ENCODE results near the gene SMYD3.
"Not testable (repeated sequence)": the region's sequence is repeated elsewhere in the genome, so short reads cannot be mapped to it uniquely, and the experiment has no call there.

The SMYD3 gene

DNA sequence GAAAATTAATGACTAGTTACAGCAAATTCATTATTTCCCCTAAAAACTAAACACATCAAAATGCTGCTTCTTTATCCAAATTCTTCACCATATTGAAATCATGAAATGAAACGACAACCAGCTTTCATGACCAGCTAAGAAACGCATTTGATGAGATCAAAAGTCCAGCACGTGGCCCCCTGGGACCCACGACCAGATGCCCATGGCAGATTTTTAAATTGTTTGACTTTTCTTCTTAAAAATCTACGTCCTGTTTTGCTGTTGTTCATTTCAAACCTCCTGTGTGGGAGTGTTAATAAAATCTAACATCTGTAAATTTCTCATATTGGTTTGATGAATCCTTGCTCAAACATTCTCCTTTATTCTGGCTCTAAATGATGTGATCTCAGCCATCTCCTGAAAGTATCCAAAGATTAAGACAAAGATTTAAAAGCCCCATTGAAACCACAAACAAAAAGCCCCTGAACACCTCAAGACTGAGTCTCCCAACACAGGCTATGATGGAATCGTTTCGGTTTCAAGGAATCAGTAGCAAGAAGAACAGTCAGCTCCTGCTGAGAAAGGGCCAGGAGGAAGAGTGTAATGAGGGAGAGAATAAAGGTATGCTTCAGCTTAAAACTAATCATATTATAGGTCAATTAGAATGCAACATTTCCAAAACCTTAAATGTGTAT, 523.6 kb downstream of the SMYD3 start:
- in situ Hi-C loops (cut with MboI; ENCODE audit: low sequenced_read_pairs) = no loop called here

- in situ Hi-C loops (cut with MboI; ENCODE audit: low sequenced_read_pairs) = no loop called here
Observed at GRCh38 chr1:245979589-245979988, 527.5 kb downstream of the SMYD3 start.

DNA sequence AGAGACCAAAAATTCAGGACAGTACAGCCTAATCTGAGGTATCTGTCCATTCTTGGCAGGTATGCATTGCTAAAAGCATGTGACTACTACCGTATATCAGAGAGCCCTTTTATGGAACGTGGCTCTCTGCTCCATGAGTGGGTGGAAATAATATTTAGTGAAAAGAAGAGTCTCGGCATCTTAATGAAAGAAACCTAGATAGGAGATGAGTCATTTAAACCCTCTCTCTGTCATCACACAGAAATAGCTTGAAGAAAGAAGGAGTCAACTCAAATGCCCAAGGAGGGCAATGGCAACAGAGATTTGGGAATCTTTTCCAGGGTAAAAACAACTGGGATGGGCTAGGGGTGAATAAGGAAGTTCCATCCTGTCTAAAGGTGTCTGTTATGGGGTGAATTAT, 528.2 kb downstream of the SMYD3 start:
- in situ Hi-C loops (cut with MboI; ENCODE audit: low sequenced_read_pairs) = no loop called here

- in situ Hi-C loops (cut with MboI; ENCODE audit: low sequenced_read_pairs) = no loop called here
Observed at GRCh38 chr1:245972476-245972875, 534.6 kb downstream of the SMYD3 start.

DNA sequence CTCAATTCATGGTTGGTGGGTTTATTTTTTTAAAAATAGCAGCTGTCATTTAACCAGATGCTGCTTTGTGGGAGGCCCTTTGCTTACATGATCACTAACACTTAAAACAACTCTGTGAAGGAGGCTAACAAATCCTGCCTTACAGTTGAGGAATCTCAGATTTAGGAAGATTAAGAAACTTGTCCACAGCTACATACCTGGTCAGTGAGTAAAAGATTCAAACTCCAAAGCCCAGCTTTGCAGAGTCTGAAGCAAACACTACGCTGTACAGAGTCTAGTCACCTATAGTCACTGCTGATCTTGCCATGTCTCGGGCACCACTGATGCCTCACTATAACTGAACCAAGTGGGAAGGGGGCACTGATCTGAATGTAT, 535.4 kb downstream of the SMYD3 start:
- in situ Hi-C loops (cut with MboI; ENCODE audit: low sequenced_read_pairs) = no loop called here

DNA sequence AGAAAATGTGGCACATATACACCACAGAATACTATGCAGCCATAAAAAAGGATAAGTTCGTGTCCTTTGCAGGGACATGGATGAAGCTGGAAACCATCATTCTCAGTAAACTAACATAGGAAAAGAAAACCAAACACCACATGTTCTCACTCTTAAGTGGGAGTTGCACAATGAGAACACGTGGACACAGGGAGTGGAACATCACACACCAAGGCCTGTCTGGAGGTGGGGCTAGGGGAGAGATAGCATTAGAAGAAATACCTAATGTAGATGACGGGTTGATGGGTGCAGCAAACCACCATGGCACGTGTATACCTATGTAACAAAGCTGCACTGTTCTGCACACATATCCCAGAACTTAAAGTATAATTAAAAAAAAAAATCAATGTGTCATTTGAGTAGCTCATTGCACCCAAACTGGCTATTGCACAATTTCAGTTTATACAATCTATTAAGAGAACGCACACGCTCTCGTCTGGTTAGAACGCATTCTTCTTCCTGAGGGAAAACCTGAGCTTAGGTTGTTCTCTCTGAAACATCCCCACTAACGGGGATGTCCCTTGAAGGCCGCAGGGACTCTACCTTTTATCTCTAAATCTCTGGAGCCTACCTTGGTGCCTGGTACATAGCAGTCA, 535.9 kb downstream of the SMYD3 start:
- in situ Hi-C loops (cut with MboI; ENCODE audit: low sequenced_read_pairs) = not testable (repeated sequence)

- in situ Hi-C loops (cut with MboI; ENCODE audit: low sequenced_read_pairs) = no loop called here
Observed at GRCh38 chr1:245969283-245969682, 537.8 kb downstream of the SMYD3 start.

- in situ Hi-C loops (cut with MboI; ENCODE audit: low sequenced_read_pairs) = no loop called here
Observed at GRCh38 chr1:245968775-245969174, 538.3 kb downstream of the SMYD3 start.

GRCh38 chr1:245965398-245965797, 541.7 kb downstream of the SMYD3 start:
- in situ Hi-C loops (cut with MboI; ENCODE audit: low sequenced_read_pairs) = no loop called here

GRCh38 chr1:245963649-245964048, 543.4 kb downstream of the SMYD3 start:
- in situ Hi-C loops (cut with MboI; ENCODE audit: low sequenced_read_pairs) = no loop called here

GRCh38 chr1:245962453-245962852, 544.6 kb downstream of the SMYD3 start:
- in situ Hi-C loops (cut with MboI; ENCODE audit: low sequenced_read_pairs) = no loop called here

DNA sequence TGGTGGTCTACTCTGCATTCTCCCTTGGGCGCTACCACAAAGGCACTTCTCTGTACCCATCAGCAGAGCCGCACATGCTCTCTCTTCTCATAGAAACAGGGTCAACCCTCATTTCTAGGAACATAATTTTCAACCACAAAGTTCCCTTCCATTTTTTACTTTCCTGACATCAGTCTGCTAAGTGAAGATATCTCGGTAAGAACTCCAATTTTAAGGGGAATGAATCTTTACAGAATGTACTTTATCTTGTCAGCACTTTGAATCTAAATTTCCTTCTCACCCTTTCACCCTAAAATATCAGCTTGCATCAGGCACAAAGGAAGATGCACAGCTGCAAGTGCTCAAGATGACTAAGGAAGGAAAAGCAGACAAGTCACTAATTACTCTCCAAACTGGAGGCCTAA, 545.9 kb downstream of the SMYD3 start:
- in situ Hi-C loops (cut with MboI; ENCODE audit: low sequenced_read_pairs) = no loop called here

DNA sequence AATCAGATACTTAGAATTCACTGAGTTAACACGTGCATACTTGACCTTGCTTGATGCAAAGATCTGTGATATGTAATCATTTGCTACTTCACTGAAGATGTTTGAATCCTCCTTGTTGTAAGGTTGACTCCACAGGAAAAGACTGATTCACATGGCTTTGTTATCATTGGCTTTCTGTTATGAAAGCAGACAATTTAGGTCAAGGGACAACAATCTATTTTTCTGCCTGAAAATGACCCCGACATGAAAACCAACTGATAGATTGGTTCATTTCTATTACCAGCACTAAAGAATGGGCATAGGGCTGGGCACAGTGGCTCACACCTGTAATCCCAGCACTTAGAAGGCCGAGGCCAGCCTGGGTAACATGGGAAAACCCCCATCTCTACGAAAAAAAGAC, 546.9 kb downstream of the SMYD3 start:
- in situ Hi-C loops (cut with MboI; ENCODE audit: low sequenced_read_pairs) = no loop called here

GRCh38 chr1:245958016-245958415, 549.1 kb downstream of the SMYD3 start:
- in situ Hi-C loops (cut with MboI; ENCODE audit: low sequenced_read_pairs) = no loop called here

- in situ Hi-C loops (cut with MboI; ENCODE audit: low sequenced_read_pairs) = no loop called here
Observed at GRCh38 chr1:245957427-245957826, 549.7 kb downstream of the SMYD3 start.

- in situ Hi-C loops (cut with MboI; ENCODE audit: low sequenced_read_pairs) = no loop called here
Observed at GRCh38 chr1:245956225-245956624, 550.9 kb downstream of the SMYD3 start.

GRCh38 chr1:245953876-245954660, 553.0 kb downstream of the SMYD3 start:
- in situ Hi-C loops (cut with MboI; ENCODE audit: low sequenced_read_pairs) = no loop called here

DNA sequence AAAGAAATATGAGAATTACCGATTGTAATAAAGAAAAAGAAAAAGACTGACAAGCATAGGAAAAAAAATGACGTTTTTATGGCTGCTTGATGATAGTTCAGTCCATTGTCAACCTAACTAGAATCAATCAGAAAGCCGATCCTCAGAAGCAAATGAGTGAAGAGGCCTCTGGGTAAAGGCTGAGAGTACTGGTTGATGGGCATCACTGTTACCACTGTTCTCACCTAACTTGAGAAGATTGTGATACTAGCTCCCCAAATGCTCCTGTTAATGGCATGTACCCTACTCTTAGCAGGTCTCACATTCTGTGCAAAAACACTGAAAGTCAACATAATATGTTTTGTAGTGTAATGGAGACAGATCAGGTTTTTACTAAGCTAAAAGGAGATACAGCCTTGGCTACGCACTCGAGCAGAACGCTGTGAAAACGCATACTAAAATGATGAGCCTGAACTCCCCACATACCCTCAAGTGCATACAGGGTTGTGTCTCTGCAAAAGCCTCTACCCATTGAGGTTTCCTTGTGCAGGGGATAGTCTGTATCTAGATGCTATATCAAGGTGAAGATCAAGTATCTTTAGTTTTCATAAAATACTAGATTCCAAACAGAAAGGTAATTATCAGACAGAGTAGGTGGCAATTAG, 554.6 kb downstream of the SMYD3 start:
- in situ Hi-C loops (cut with MboI; ENCODE audit: low sequenced_read_pairs) = no loop called here

GRCh38 chr1:245948786-245949185, 558.3 kb downstream of the SMYD3 start:
- in situ Hi-C loops (cut with MboI; ENCODE audit: low sequenced_read_pairs) = no loop called here

- in situ Hi-C loops (cut with MboI; ENCODE audit: low sequenced_read_pairs) = no loop called here
Observed at GRCh38 chr1:245946905-245947304, 560.2 kb downstream of the SMYD3 start.

DNA sequence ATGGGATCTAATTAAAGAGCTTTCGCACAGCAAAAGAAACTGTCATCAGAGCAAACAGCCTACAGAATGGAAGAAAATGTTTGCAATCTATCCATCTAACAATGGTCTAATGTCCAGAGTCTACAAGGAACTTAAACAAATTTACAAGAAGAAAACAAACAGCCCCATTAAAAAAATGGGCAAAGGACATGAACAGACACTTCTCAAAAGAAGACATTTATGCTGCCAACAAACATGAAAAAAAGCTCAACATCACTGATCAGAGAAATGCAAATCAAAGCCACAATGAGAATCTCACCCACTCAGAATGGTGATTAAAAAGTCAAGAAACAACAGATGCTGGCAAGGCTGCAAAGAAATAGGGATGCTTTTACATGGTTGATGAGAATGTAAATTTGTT, 561.9 kb downstream of the SMYD3 start:
- in situ Hi-C loops (cut with MboI; ENCODE audit: low sequenced_read_pairs) = not testable (repeated sequence)

GRCh38 chr1:245942856-245943255, 564.2 kb downstream of the SMYD3 start:
- in situ Hi-C loops (cut with MboI; ENCODE audit: low sequenced_read_pairs) = no loop called here

All from HL-60/S4 (cell line).